ENCODE results near the gene CORO2B. TPM values are rescaled to one million over a fixed set of nuclear protein-coding genes. Genes with fewer than 3 reads are reported as not detected.

Gene CORO2B
- total RNA-seq, 4 donors from 2014 or later = 0.19 to 2.3 (median 0.22) TPM; not detected in 1

- Histone ChIP-seq H3K36me3 (no peaks in the 10 kb centered on the region), H3K27ac (no peak overlapping the region), H3K4me1 (peaks cover 0 to 23% (median 6%) of the 10 kb centered on the region in 3 donors), H3K4me3 (no peak overlapping the region), H3K9me3 (no peaks in the 10 kb centered on the region), H3K27me3 (peaks cover 0 to 56% (median 0%) of the 10 kb centered on the region in 4 donors)
- intact Hi-C loops (cut with DNase I) = loop anchor here (5.0 kb wide), 1 partner anchor 146 kb away; no protein-coding TSS in a partner anchor
- no peak for DNase-seq
- 44 to 47% methylated on average over 12 of the region's 15 CpGs for WGBS, 2 donors
- no peak for TF ChIP-seq CTCF (IDR thresholded peaks at IDR 0.05)
- TF ChIP-seq POLR2A (IDR thresholded peaks at IDR 0.05) = no peak
Observed at GRCh38 chr15:68730976-68731897, 152.4 kb downstream of the CORO2B start.

GRCh38 chr15:68732451-68732850 is 153.7 kb downstream of the CORO2B start:
- Histone ChIP-seq H3K27me3 (peaks cover 0 to 45% (median 0%) of the 10 kb centered on the region in 4 donors), H3K36me3 (no peaks in the 10 kb centered on the region), H3K9me3 (no peaks in the 10 kb centered on the region), H3K4me1 (peaks cover 0 to 23% (median 6%) of the 10 kb centered on the region in 3 donors), H3K4me3 (no peak overlapping the region), H3K27ac (no peak overlapping the region)
- TF ChIP-seq CTCF (IDR thresholded peaks at IDR 0.05) (no peak), POLR2A (IDR thresholded peaks at IDR 0.05) (no peak)
- DNase-seq = no peak
- WGBS, 2 donors = 100% methylated on average over 1 to 2 of the region's 2 CpGs
- intact Hi-C loops (cut with DNase I) = loop anchor here (5.0 kb wide), 1 partner anchor 145 kb away; no protein-coding TSS in a partner anchor

DNA sequence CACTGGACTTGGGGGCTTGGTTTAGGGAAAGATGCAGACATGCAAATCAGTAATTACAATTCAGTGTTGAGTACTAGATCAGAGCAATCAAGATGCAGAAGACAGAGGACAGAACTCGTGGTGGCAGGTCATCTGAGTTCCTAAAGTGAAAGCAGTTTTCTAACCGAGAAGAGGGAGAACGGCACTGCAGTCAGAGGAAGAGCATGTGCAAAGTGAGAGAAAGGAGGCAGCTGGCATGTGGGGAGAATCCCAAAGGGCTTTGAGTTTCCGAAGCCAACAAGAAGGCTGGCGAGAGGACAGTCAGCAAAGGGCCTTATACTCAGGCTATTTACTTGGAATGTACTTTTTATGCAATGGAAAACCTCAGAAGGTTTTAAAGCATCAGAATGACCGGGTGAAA is 154.9 kb downstream of the CORO2B start:
- H3K27me3 ChIP-seq = peaks cover 0 to 39% (median 0%) of the 10 kb centered on the region in 4 donors
- no peak overlapping the region for H3K4me3 ChIP-seq
- no peak for DNase-seq
- no peaks in the 10 kb centered on the region for H3K36me3 ChIP-seq
- peaks cover 0 to 23% (median 6%) of the 10 kb centered on the region in 3 donors for H3K4me1 ChIP-seq
- intact Hi-C loops (cut with DNase I) = loop anchor here (5.0 kb wide), 1 partner anchor 144 kb away; no protein-coding TSS in a partner anchor
- WGBS, 2 donors = 22 to 40% methylated on average over 6 of the region's 6 CpGs
- H3K27ac ChIP-seq = no peak overlapping the region
- TF ChIP-seq POLR2A (IDR thresholded peaks at IDR 0.05) (no peak), CTCF (IDR thresholded peaks at IDR 0.05) (no peak)
- no peaks in the 10 kb centered on the region for H3K9me3 ChIP-seq

DNA sequence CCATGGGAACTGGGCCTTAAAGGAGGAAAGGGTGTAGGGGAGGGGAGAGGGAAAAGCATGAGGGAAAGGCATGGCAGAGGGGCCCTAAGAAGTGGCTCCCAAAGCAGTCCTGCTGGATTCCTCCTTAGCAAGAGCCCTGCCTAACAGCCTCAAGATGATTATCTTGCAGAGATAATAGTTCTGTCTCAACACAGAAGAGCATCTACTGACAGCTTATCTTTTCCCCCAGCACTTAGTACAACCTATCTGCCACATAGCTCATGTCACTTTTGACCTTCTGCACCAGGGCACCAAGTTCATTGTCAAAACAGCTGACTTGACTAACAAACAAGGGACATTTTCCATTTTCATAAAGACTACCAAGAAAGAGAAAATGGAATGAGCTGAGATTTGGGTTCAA is 155.6 kb downstream of the CORO2B start:
- H3K27me3 ChIP-seq = peaks cover 0 to 34% (median 0%) of the 10 kb centered on the region in 4 donors
- TF ChIP-seq CTCF (IDR thresholded peaks at IDR 0.05) = no peak
- no peak for TF ChIP-seq POLR2A (IDR thresholded peaks at IDR 0.05)
- DNase-seq = no peak
- H3K27ac ChIP-seq = no peak overlapping the region
- H3K4me1 ChIP-seq = peaks cover 0 to 23% (median 6%) of the 10 kb centered on the region in 3 donors
- no peaks in the 10 kb centered on the region for H3K9me3 ChIP-seq
- intact Hi-C loops (cut with DNase I) = loop anchor here (5.0 kb wide), 1 partner anchor 143 kb away; no protein-coding TSS in a partner anchor
- no peak overlapping the region for H3K4me3 ChIP-seq
- H3K36me3 ChIP-seq = no peaks in the 10 kb centered on the region

- TF ChIP-seq POLR2A (IDR thresholded peaks at IDR 0.05) = no peak
- no peak for TF ChIP-seq CTCF (IDR thresholded peaks at IDR 0.05)
- H3K36me3 ChIP-seq = no peaks in the 10 kb centered on the region
- no peak overlapping the region for H3K4me3 ChIP-seq
- H3K27ac ChIP-seq = no peak overlapping the region
- peaks cover 0 to 19% (median 5%) of the 10 kb centered on the region in 3 donors for H3K4me1 ChIP-seq
- DNase-seq = no peak
- H3K9me3 ChIP-seq = no peaks in the 10 kb centered on the region
- intact Hi-C loops (cut with DNase I) = loop anchor here (5.0 kb wide), 1 partner anchor 142 kb away; no protein-coding TSS in a partner anchor
- H3K27me3 ChIP-seq = peaks cover 0 to 29% (median 0%) of the 10 kb centered on the region in 4 donors
Observed at GRCh38 chr15:68734881-68735280, 156.1 kb downstream of the CORO2B start.
